Upper lobe of left lung (tissue), 4 donors: ENCODE results near the gene C1QTNF9.

Experiments
- CTCF ChIP-seq, 6 experiments: fragments of 450-650 bp in 4 of 6; fragments of 200-600 bp in 2 of 6; sonication (generic) in 2 of 6; IDR thresholded peaks; one replicate each; pipeline ENCODE4 v1.5.1; 2016 to 2019; ENCODE audit warnings: antibody characterized with exemption in 6 of 6
- POLR2A ChIP-seq, 4 donors: fragments of 450-650 bp; IDR thresholded peaks; one replicate each; pipeline ENCODE4 v1.5.1; 2016 to 2017; ENCODE audit warnings: antibody characterized with exemption in 4 of 4, mild to moderate bottlenecking in 2 of 4

- TF ChIP-seq CTCF (IDR thresholded peaks at IDR 0.05) (no peak), POLR2A (IDR thresholded peaks at IDR 0.05) (no peak)
These were observed 44.4 kb downstream of the C1QTNF9 start for GRCh38 chr13:24353736-24354135.
